Astrocyte (in vitro differentiated cells and primary cell): ENCODE results near the gene C18orf63.

Source experiments
- CTCF ChIP-seq: IDR thresholded peaks from 2 replicates; pipeline ENCODE4 v1.5.1; 2011; ENCODE audit warnings: low read depth, mild to moderate bottlenecking, inconsistent platforms, low read length, moderate library complexity; ENCODE audit not compliant: insufficient read depth
- EZH2 ChIP-seq: IDR thresholded peaks from 2 replicates; pipeline ENCODE4 v1.6.1; 2012; ENCODE audit warnings: mild to moderate bottlenecking, low read length, inconsistent platforms; ENCODE audit not compliant: insufficient read depth

DNA sequence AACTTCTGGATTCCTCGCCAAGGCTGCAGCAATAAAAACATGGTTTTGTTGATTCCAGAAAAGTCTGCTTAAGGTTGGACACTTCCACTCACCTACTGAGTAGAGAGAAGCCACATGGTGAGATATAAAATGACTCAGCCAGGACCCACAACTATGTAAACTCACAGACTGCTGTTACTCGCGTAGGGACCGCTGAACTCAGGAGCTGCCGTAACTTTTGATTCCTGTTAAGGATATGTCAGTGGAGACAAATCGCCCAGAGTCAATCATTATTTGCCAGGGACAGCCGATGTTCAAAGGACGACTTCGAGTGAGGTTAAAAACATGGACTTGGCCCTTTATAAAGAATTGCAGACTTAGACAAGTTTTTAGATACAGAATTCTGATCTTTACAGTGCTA lies 49.5 kb upstream of the C18orf63 start:
- no peak for TF ChIP-seq CTCF
- no peak for TF ChIP-seq EZH2
